HG02885 (cell line): ENCODE measurements around the gene PAX7.
"Not testable (repeated sequence)": the region's sequence is repeated elsewhere in the genome, so short reads cannot be mapped to it uniquely, and the experiment has no call there.

Experiments
- ATAC-seq: cut with Tn5 transposase; IDR thresholded peaks from one replicate; pipeline ENCODE4 v1.9.1; 2021; ENCODE audit warnings: mild to moderate bottlenecking; ENCODE audit not compliant: unreplicated experiment, poor library complexity

PAX7 gene

GRCh38 chr1:18724801-18725200, 94.2 kb downstream of the PAX7 start:
- no peak for ATAC-seq

GRCh38 chr1:18725231-18725895, 94.7 kb downstream of the PAX7 start:
- no peak for ATAC-seq

- ATAC-seq: no peak
These were observed 95.7 kb downstream of the PAX7 start for GRCh38 chr1:18726368-18726767.

GRCh38 chr1:18727956-18728355, 97.3 kb downstream of the PAX7 start:
- no peak for ATAC-seq

GRCh38 chr1:18730321-18730720, 99.7 kb downstream of the PAX7 start:
- no peak for ATAC-seq

- no peak for ATAC-seq
These were observed 100.5 kb downstream of the PAX7 start for GRCh38 chr1:18731148-18731547.

GRCh38 chr1:18731591-18732235, 101.1 kb downstream of the PAX7 start:
- no peak for ATAC-seq

- no peak for ATAC-seq
These were observed 102.0 kb downstream of the PAX7 start for GRCh38 chr1:18732686-18733085.

- ATAC-seq: no peak
These were observed 103.4 kb downstream of the PAX7 start for GRCh38 chr1:18734001-18734400.

GRCh38 chr1:18734461-18735223, 104.0 kb downstream of the PAX7 start:
- no peak for ATAC-seq

GRCh38 chr1:18735224-18735997, 104.8 kb downstream of the PAX7 start:
- no peak for ATAC-seq

- no peak for ATAC-seq
These were observed 106.3 kb downstream of the PAX7 start for GRCh38 chr1:18736958-18737357.

GRCh38 chr1:18738126-18738525, 107.5 kb downstream of the PAX7 start:
- no peak for ATAC-seq

GRCh38 chr1:18738617-18739016, 108.0 kb downstream of the PAX7 start:
- ATAC-seq: no peak

GRCh38 chr1:18739408-18739807, 108.8 kb downstream of the PAX7 start:
- no peak for ATAC-seq

GRCh38 chr1:18739897-18740296, 109.3 kb downstream of the PAX7 start:
- ATAC-seq: no peak

- ATAC-seq: no peak
These were observed 110.0 kb downstream of the PAX7 start for GRCh38 chr1:18740617-18741016.

- ATAC-seq: no peak
These were observed 112.6 kb downstream of the PAX7 start for GRCh38 chr1:18743233-18743632.

GRCh38 chr1:18744381-18744780, 113.7 kb downstream of the PAX7 start:
- ATAC-seq: not testable (repeated sequence)

GRCh38 chr1:18746981-18747380, 116.3 kb downstream of the PAX7 start:
- no peak for ATAC-seq

- ATAC-seq: no peak
These were observed 117.0 kb downstream of the PAX7 start for GRCh38 chr1:18747671-18748070.
